Measurements from ENCODE around the gene ABCC1.
"Not testable (repeated sequence)": the region's sequence is repeated elsewhere in the genome, so short reads cannot be mapped to it uniquely, and the experiment has no call there.

ABCC1 gene

DNA sequence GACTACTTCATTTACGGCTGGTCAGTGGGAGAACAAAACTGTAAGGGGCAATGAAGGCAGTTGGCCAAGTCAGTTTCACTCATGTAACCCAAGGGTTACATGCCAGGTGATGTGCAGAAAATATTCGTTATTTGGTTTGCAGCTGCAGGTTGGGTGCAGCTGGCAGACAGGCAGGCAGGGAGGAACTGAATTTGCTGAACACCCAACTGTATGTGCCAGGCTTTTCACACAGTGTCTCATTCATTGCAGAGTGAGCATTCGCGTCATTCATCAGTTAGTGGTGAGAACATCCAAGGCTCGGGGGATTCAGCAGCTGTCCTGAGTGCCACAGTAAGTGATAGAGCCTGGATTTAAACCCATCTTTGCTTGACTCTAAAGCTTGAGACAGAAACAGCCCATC is 214.2 kb downstream of the ABCC1 start:
- FAIRE-seq = no peak

- no peak for FAIRE-seq
These were observed 214.8 kb downstream of the ABCC1 start for GRCh38 chr16:16164243-16164642.

DNA sequence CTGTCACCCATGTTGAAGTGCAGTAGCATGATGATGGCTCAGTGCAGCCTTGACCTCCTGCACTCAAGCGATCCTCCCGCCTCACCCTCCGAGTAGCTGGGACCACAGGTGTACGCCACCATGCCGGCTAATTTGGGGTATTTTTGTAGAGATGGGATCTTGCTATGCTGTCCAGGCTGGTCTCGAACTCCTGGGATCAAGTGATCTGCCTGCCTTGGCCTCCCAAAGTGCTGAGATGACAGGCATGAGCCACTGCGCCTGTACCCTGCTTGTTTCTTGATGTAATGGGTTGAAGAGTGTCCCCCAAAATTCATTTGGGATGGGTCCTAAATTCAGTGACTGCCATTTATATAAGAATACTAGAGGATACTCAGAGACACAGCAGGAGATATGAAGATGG is 216.7 kb downstream of the ABCC1 start:
- FAIRE-seq = no peak

DNA sequence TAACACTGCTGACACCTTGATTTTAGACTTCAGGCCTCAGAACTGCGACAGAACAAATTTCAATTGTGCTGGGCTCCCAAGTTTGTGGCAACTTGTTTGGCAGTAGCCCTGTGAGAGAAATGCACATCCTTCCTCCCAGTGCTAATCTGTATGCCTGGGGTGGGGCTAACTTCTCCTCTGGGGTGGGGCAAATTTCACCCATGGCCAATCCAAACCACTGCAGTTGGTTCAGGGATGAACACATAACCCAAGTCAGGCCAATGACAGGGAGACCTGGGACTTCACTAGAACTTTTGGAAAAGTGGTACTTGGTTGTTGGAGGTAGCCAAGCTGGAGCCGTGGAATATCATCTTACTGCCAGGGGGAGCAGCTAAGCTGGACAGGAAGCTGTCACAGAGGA is 217.5 kb downstream of the ABCC1 start:
- no peak for FAIRE-seq

- FAIRE-seq = no peak
These were observed 218.5 kb downstream of the ABCC1 start for GRCh38 chr16:16167927-16168326.

DNA sequence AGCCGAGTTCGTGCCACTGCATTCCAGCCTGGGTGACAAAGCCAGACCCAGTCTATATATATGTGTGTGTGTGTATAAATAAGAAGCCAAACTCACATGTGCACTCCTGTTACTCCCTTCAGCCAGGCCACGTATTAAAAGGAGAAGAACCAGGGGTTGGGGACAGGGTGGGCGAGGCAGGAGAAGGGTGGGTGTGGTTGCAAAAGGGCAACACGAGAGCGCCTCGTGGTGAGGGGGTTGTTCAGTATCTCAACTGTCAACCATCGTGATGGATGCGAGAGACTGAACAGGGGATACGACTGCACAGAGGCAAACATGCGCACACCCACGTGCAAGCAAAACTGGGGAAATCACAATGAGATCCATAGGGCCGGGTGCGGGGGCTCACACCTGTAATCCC is 219.0 kb downstream of the ABCC1 start:
- no peak for FAIRE-seq

- FAIRE-seq = no peak
These were observed 220.2 kb downstream of the ABCC1 start for GRCh38 chr16:16169615-16170014.

- no peak for FAIRE-seq
These were observed 222.0 kb downstream of the ABCC1 start for GRCh38 chr16:16171332-16171919.

GRCh38 chr16:16172991-16173390 is 223.6 kb downstream of the ABCC1 start:
- no peak for FAIRE-seq

GRCh38 chr16:16175296-16175695 is 225.9 kb downstream of the ABCC1 start:
- no peak for FAIRE-seq

DNA sequence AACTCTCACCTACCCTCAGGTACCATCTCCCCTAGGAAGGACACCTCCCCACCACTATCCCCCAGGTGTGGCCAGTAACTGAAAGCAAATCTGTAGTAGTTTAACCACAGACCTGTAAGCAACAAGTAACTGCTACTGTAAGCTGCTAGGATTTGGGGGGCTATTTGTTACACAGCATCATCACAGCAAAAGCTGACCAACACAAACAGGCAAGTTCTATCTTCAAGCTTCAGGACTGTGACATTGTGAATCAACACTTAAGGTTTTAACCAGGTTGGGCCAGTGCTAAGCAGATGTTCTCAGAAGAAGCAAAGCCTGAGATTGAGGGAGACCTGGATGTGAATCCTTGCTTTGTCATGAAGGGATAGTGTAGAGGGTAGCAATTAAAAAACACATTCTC is 226.9 kb downstream of the ABCC1 start:
- FAIRE-seq = no peak

- FAIRE-seq = no peak
These were observed 229.2 kb downstream of the ABCC1 start for GRCh38 chr16:16178455-16179162.

- FAIRE-seq = not testable (repeated sequence)
These were observed 232.3 kb downstream of the ABCC1 start for GRCh38 chr16:16181748-16182147.

GRCh38 chr16:16182918-16183317 is 233.5 kb downstream of the ABCC1 start:
- FAIRE-seq = no peak

GRCh38 chr16:16183562-16183961 is 234.1 kb downstream of the ABCC1 start:
- no peak for FAIRE-seq

- FAIRE-seq = no peak
These were observed 235.2 kb downstream of the ABCC1 start for GRCh38 chr16:16184594-16184993.

DNA sequence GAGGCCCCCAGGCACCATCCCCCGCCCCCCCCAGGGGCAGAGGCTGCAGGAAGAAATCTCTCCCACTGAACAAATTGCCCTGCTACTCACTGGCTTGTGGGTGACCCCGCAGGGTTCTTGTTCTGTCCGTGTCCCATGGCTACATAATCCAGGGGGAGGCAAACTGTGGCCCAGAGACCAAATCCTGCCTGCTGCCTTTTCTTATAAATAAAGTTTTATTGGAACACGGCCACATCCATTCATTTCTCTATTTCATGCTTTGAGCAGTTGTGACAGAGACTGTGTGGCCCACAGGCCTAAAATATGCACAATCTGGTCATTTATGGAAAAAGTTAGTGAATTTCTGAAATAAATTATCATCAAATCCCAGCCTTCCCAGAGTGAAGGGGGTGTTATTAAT is 235.7 kb downstream of the ABCC1 start:
- FAIRE-seq = no peak

GRCh38 chr16:16186820-16187219 is 237.4 kb downstream of the ABCC1 start:
- no peak for FAIRE-seq

- no peak for FAIRE-seq
These were observed 239.4 kb downstream of the ABCC1 start for GRCh38 chr16:16188827-16189226.

GRCh38 chr16:16189842-16190241 is 240.4 kb downstream of the ABCC1 start:
- FAIRE-seq = no peak

GRCh38 chr16:16190546-16190945 is 241.1 kb downstream of the ABCC1 start:
- no peak for FAIRE-seq

DNA sequence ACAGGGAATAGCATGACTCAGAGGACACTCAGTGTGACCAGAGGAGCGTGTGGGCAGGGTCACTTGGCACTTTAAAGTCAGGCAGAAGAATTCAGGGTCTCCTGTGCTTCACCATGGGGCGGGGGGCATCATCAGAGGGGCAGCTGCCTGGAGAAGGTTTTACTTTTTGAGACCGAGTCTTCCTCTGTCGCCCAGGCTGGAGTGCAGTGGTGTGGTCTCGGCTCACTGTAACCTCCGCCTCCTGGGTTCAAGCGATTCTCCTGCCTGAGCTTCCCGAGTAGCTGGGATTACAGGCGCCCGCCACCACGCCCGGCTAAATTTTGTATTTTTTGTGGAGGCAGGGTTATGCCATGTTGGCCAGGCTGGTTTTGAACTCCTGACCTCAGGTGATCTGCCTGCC is 241.6 kb downstream of the ABCC1 start:
- FAIRE-seq = not testable (repeated sequence)

GRCh38 chr16:16191493-16192167 is 242.2 kb downstream of the ABCC1 start:
- no peak for FAIRE-seq

All from endometrium (tissue), 2 donors.